HG03575 (cell line): ENCODE data around the gene PCBP2.
"Not testable (repeated sequence)": the region's sequence is repeated elsewhere in the genome, so short reads cannot be mapped to it uniquely, and the experiment has no call there.

Experiments
- ATAC-seq: cut with Tn5 transposase; IDR thresholded peaks from one replicate; pipeline ENCODE4 v1.9.1; 2021; ENCODE audit not compliant: unreplicated experiment, insufficient number of reproducible peaks, low FRiP score; ENCODE audit errors: extremely low read depth

PCBP2 gene

GRCh38 chr12:53451661-53452158, at the start of gene PCBP2:
TSS of gene PCBP2 (plus strand) at chr12:53452102. CDS start at chr12:53454801, 2,699 bp downstream.
- ATAC-seq = peak; percentile 85

- not testable (repeated sequence) for ATAC-seq
Measured at GRCh38 chr12:53402351-53402750, 49.6 kb upstream of the PCBP2 start.

GRCh38 chr12:53402871-53403270, 49.0 kb upstream of the PCBP2 start:
- no peak for ATAC-seq

GRCh38 chr12:53410951-53411350, 41.0 kb upstream of the PCBP2 start:
- no peak for ATAC-seq

- no peak for ATAC-seq
Measured at GRCh38 chr12:53413485-53414204, 38.3 kb upstream of the PCBP2 start.

- ATAC-seq = no peak
Measured at GRCh38 chr12:53414756-53415417, 37.0 kb upstream of the PCBP2 start.

GRCh38 chr12:53415752-53416389, 36.0 kb upstream of the PCBP2 start:
- ATAC-seq = not testable (repeated sequence)

GRCh38 chr12:53417291-53417816, 34.5 kb upstream of the PCBP2 start:
- ATAC-seq = not testable (repeated sequence)

GRCh38 chr12:53418221-53418620, 33.7 kb upstream of the PCBP2 start:
- no peak for ATAC-seq

GRCh38 chr12:53419756-53420155, 32.1 kb upstream of the PCBP2 start:
- ATAC-seq = no peak

GRCh38 chr12:53422247-53422646, 29.7 kb upstream of the PCBP2 start:
- not testable (repeated sequence) for ATAC-seq

- no peak for ATAC-seq
Measured at GRCh38 chr12:53423597-53423996, 28.3 kb upstream of the PCBP2 start, which contains the start of gene AMHR2. TSS of gene AMHR2 (plus strand) at chr12:53423855. CDS start at chr12:53423935, 80 bp downstream.

GRCh38 chr12:53424626-53425514, 27.0 kb upstream of the PCBP2 start:
- ATAC-seq = no peak

GRCh38 chr12:53425515-53426150, 26.3 kb upstream of the PCBP2 start:
- no peak for ATAC-seq

GRCh38 chr12:53427905-53428594, 23.9 kb upstream of the PCBP2 start:
- ATAC-seq = no peak

- ATAC-seq = no peak
Measured at GRCh38 chr12:53428741-53429140, 23.2 kb upstream of the PCBP2 start.

GRCh38 chr12:53430116-53430515, 21.8 kb upstream of the PCBP2 start:
- no peak for ATAC-seq

GRCh38 chr12:53431187-53431586, 20.7 kb upstream of the PCBP2 start:
- ATAC-seq = no peak
